ENCODE measurements around the gene MAPK6.

GRCh38 chr15:52109559-52110451 is 90.8 kb downstream of the MAPK6 start:
- TF ChIP-seq, protein P1, sequence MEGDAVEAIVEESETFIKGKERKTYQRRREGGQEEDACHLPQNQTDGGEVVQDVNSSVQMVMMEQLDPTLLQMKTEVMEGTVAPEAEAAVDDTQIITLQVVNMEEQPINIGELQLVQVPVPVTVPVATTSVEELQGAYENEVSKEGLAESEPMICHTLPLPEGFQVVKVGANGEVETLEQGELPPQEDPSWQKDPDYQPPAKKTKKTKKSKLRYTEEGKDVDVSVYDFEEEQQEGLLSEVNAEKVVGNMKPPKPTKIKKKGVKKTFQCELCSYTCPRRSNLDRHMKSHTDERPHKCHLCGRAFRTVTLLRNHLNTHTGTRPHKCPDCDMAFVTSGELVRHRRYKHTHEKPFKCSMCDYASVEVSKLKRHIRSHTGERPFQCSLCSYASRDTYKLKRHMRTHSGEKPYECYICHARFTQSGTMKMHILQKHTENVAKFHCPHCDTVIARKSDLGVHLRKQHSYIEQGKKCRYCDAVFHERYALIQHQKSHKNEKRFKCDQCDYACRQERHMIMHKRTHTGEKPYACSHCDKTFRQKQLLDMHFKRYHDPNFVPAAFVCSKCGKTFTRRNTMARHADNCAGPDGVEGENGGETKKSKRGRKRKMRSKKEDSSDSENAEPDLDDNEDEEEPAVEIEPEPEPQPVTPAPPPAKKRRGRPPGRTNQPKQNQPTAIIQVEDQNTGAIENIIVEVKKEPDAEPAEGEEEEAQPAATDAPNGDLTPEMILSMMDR (IDR thresholded peaks at IDR 0.05; ENCODE audit: low read depth, low read length), result no peak
- no peak for TF ChIP-seq EZH2phosphoT487 (IDR thresholded peaks at IDR 0.05; ENCODE audit: low read depth)

Data from OCI-LY3 (cell line).